Measurements from ENCODE around the gene SULT1A1.
"Not testable (repeated sequence)": the region's sequence is repeated elsewhere in the genome, so short reads cannot be mapped to it uniquely, and the experiment has no call there.

SULT1A1 gene

DNA sequence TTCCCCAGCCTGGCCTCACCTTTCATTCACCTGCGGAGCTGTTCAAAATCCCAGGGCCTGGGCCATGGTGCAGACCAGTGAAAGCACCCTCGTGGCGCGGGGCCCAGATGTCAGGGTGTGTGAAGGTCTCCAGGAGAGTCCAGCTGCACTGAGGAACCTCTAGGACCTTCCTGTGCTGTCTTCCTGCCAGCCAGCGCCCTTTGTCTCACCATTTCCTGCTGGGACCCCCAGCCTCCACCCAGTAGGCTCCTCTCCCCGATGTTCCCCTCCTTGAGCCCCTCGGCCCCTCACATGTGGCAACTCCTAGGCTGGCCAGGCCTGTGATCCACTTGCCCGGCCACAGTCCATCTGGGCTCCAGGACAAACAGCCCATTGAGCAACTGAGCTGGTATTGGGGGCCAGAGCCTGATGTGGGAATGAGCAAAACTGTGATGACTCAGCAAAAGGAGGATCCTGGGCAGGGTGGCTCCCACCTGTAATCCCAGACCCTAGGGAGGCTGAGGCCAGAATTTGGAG, 13.7 kb downstream of the SULT1A1 start:
- H3K27ac ChIP-seq (ENCODE audit: low read depth, low read length, poor library complexity, severe bottlenecking) = no peak overlapping the region
- H4K20me1 ChIP-seq (ENCODE audit: insufficient read depth, low read length) = no peaks in the 10 kb centered on the region
- TF ChIP-seq EZH2 (IDR thresholded peaks at IDR 0.05; ENCODE audit: borderline replicate concordance, low read length) = no peak
- TF ChIP-seq, protein P1, sequence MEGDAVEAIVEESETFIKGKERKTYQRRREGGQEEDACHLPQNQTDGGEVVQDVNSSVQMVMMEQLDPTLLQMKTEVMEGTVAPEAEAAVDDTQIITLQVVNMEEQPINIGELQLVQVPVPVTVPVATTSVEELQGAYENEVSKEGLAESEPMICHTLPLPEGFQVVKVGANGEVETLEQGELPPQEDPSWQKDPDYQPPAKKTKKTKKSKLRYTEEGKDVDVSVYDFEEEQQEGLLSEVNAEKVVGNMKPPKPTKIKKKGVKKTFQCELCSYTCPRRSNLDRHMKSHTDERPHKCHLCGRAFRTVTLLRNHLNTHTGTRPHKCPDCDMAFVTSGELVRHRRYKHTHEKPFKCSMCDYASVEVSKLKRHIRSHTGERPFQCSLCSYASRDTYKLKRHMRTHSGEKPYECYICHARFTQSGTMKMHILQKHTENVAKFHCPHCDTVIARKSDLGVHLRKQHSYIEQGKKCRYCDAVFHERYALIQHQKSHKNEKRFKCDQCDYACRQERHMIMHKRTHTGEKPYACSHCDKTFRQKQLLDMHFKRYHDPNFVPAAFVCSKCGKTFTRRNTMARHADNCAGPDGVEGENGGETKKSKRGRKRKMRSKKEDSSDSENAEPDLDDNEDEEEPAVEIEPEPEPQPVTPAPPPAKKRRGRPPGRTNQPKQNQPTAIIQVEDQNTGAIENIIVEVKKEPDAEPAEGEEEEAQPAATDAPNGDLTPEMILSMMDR (IDR thresholded peaks at IDR 0.05; ENCODE audit: low read length) = no peak
- no peak overlapping the region for H3K9ac ChIP-seq (ENCODE audit: low read length)
- no peaks in the 10 kb centered on the region for H3F3A ChIP-seq (ENCODE audit: insufficient read depth, low read length)
- no peaks in the 10 kb centered on the region for H3K27me3 ChIP-seq (ENCODE audit: insufficient read depth, low read length)
- no peak overlapping the region for H2AFZ ChIP-seq (ENCODE audit: low read length)
- no peak overlapping the region for H3K4me3 ChIP-seq (ENCODE audit: low read depth, low read length, poor library complexity, severe bottlenecking)
- H3K9me2 ChIP-seq (ENCODE audit: low read depth, low read length) = no peaks in the 10 kb centered on the region
- no peak overlapping the region for H3K4me2 ChIP-seq (ENCODE audit: low read length)
- no peaks in the 10 kb centered on the region for H3K9me3 ChIP-seq (ENCODE audit: low read length)
- peaks cover 15% of the 10 kb centered on the region for H3K4me1 ChIP-seq (ENCODE audit: insufficient read depth, low read length, severe bottlenecking)
- H3K79me2 ChIP-seq (ENCODE audit: insufficient read depth, low read length) = no peaks in the 10 kb centered on the region
- no peaks in the 10 kb centered on the region for H3K36me3 ChIP-seq (ENCODE audit: insufficient read depth, low read length)

DNA sequence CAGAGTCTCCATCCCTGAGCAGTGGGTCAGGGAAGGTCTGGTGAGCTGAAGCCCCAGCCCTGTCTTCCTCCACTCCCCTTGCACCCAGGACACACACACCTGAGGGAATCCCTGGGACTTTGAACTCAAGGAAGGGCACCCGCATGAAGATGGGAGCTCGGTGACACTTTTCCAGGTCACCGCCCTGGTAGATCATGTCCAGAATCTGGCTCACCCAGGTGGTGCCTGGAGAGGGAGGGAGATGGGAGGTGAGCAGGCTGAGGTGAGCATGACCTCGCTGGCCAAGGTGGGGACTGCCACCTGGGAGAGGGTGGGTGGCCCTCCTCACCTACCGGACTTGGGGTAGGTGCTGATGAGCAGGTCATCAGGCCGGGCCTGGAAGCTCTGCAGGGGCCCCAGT, 14.4 kb downstream of the SULT1A1 start:
- not testable (repeated sequence) for H3K27me3 ChIP-seq (ENCODE audit: insufficient read depth, low read length); H3K79me2 ChIP-seq (ENCODE audit: insufficient read depth, low read length); H3K4me3 ChIP-seq (ENCODE audit: low read depth, low read length, poor library complexity, severe bottlenecking); H3K4me2 ChIP-seq (ENCODE audit: low read length); H2AFZ ChIP-seq (ENCODE audit: low read length); H3K9me2 ChIP-seq (ENCODE audit: low read depth, low read length); H4K20me1 ChIP-seq (ENCODE audit: insufficient read depth, low read length); H3K9ac ChIP-seq (ENCODE audit: low read length); H3K36me3 ChIP-seq (ENCODE audit: insufficient read depth, low read length); H3F3A ChIP-seq (ENCODE audit: insufficient read depth, low read length); H3K9me3 ChIP-seq (ENCODE audit: low read length); H3K27ac ChIP-seq (ENCODE audit: low read depth, low read length, poor library complexity, severe bottlenecking)
- peaks cover 15% of the 10 kb centered on the region for H3K4me1 ChIP-seq (ENCODE audit: insufficient read depth, low read length, severe bottlenecking)

DNA sequence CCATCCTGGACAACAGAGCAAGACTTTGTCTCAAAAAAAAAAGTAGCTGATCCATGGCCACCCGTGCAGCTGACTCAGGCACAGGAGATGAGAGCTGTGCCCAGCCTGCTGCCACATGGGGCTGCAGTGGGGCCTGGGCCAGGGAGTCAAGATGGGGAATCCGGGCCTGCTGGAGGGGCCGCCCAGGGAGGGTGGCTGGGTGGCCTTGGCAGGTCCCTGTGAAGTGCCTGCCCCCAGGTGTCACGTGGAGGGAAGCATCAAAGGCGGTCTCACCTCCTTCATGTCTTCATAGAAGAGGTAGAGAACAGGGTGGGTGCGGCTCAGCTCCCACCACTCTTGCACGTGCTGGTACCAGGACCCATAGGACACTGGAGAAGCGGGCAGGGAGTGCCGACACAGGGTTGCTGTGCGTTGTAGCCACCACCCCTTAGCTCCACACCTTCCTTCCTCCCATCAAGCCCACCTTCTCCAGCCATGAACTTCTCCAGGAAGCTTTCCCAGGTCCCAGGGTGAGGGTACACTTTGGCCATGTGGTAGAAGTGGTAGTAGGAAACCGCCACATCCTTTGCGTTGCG, 16.8 kb downstream of the SULT1A1 start:
- no peaks in the 10 kb centered on the region for H3K79me2 ChIP-seq (ENCODE audit: insufficient read depth, low read length)
- H4K20me1 ChIP-seq (ENCODE audit: insufficient read depth, low read length) = no peaks in the 10 kb centered on the region
- H3K4me3 ChIP-seq (ENCODE audit: low read depth, low read length, poor library complexity, severe bottlenecking) = no peak overlapping the region
- H3K4me2 ChIP-seq (ENCODE audit: low read length) = no peak overlapping the region
- no peaks in the 10 kb centered on the region for H3F3A ChIP-seq (ENCODE audit: insufficient read depth, low read length)
- no peaks in the 10 kb centered on the region for H3K27me3 ChIP-seq (ENCODE audit: insufficient read depth, low read length)
- peaks cover 16% of the 10 kb centered on the region; the same call in 1 of the 2 replicates for H3K36me3 ChIP-seq (ENCODE audit: insufficient read depth, low read length)
- no peak overlapping the region for H3K9ac ChIP-seq (ENCODE audit: low read length)
- no peak overlapping the region for H2AFZ ChIP-seq (ENCODE audit: low read length)
- TF ChIP-seq EZH2 (IDR thresholded peaks at IDR 0.05; ENCODE audit: borderline replicate concordance, low read length) = no peak
- TF ChIP-seq, protein P1 (IDR thresholded peaks at IDR 0.05; ENCODE audit: low read length) = no peak
- H3K9me2 ChIP-seq (ENCODE audit: low read depth, low read length) = no peaks in the 10 kb centered on the region
- peaks cover 11% of the 10 kb centered on the region for H3K4me1 ChIP-seq (ENCODE audit: insufficient read depth, low read length, severe bottlenecking)
- no peaks in the 10 kb centered on the region for H3K9me3 ChIP-seq (ENCODE audit: low read length)
- no peak overlapping the region for H3K27ac ChIP-seq (ENCODE audit: low read depth, low read length, poor library complexity, severe bottlenecking)

DNA sequence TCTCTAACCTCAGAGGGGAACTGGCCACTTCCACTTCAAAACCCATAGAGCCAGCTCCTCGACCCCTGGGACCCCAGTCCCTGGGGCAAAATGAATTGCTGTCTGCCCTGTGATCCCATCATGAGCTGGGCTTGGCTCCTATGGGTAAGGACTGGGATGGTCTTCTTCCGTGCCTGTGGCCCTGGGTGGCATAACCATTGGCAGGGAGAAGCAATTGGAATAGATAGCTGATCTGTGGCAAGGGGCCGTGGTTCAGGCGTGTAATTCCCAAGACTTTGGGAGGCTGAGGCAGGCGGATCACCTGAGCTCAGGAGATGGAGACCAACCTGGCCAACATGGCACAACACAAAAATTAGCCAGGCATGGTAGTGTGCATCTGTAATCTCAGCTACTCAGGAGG, 17.3 kb downstream of the SULT1A1 start:
- Histone ChIP-seq H3K9me3 (ENCODE audit: low read length) (no peaks in the 10 kb centered on the region), H4K20me1 (ENCODE audit: insufficient read depth, low read length) (no peaks in the 10 kb centered on the region), H3K9me2 (ENCODE audit: low read depth, low read length) (no peaks in the 10 kb centered on the region), H3K79me2 (ENCODE audit: insufficient read depth, low read length) (no peaks in the 10 kb centered on the region), H3K4me1 (ENCODE audit: insufficient read depth, low read length, severe bottlenecking) (peaks cover 6% of the 10 kb centered on the region), H3F3A (ENCODE audit: insufficient read depth, low read length) (no peaks in the 10 kb centered on the region), H3K4me2 (ENCODE audit: low read length) (no peak overlapping the region), H3K9ac (ENCODE audit: low read length) (no peak overlapping the region), H3K27ac (ENCODE audit: low read depth, low read length, poor library complexity, severe bottlenecking) (no peak overlapping the region), H3K36me3 (ENCODE audit: insufficient read depth, low read length) (peaks cover 16% of the 10 kb centered on the region; the same call in 1 of the 2 replicates), H2AFZ (ENCODE audit: low read length) (no peak overlapping the region), H3K4me3 (ENCODE audit: low read depth, low read length, poor library complexity, severe bottlenecking) (no peak overlapping the region), H3K27me3 (ENCODE audit: insufficient read depth, low read length) (no peaks in the 10 kb centered on the region)
- TF ChIP-seq, protein P1 (IDR thresholded peaks at IDR 0.05; ENCODE audit: low read length) = no peak
- no peak for TF ChIP-seq EZH2 (IDR thresholded peaks at IDR 0.05; ENCODE audit: borderline replicate concordance, low read length)
